GM12875 (cell line): ENCODE results near the gene UBE2D1.

ENCODE experiments used
- H3K4me3 ChIP-seq: one replicate; pipeline ENCODE4 v1.5.1; 2011; ENCODE audit warnings: low read depth, low read length, control low read depth
- TF ChIP-seq, protein P1 (sequence below): IDR thresholded peaks from 2 replicates; pipeline ENCODE4 v1.5.1; 2011; ENCODE audit warnings: low read depth, mild to moderate bottlenecking, control low read depth, inconsistent platforms, low read length, moderate library complexity, borderline replicate concordance; ENCODE audit not compliant: insufficient read depth

Gene UBE2D1

DNA sequence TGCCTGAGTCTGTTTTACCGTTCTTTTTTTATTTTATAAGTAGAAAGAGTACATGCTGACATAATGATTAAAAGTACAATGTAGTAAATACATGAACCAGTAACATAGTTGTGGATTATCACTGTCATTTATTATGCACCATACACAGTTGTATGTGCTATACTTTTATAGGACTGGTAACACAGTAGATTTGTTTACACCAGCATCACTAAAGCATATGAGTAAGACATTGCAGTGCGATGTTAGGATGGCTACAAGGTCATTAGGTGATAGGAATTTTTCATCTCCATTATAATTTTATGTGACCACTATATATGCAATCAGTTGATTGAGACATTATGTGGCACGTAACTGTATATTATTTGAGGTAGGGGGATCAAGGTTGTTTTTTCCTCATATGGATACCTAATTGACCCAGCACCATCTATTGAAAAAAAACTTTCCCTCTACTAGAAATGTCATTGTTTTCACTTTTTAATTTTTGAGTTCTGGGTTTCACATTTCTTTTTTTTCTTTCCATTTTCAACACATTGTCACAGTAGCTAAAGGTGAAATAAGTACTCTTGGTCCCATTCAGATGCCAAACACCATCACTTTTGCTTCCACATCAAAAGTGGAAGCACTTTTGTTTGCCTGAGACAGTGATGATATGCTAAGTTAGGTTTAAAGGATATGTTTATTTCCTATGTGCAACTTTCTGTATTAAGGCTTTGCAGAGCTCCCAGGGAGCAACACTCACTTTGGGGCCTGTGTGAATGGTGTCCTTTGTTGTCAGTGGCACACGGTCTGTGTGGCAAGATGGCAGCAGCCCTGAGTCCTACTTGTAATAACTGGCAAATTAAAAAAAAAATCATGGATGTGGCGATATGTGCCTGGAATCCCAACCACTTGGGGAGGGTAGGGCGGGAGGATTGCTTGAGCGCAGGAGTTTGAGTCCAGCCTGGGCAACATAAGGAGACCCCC lies 17.1 kb downstream of the UBE2D1 start:
- no peak overlapping the region for H3K4me3 ChIP-seq
- TF ChIP-seq, protein P1, sequence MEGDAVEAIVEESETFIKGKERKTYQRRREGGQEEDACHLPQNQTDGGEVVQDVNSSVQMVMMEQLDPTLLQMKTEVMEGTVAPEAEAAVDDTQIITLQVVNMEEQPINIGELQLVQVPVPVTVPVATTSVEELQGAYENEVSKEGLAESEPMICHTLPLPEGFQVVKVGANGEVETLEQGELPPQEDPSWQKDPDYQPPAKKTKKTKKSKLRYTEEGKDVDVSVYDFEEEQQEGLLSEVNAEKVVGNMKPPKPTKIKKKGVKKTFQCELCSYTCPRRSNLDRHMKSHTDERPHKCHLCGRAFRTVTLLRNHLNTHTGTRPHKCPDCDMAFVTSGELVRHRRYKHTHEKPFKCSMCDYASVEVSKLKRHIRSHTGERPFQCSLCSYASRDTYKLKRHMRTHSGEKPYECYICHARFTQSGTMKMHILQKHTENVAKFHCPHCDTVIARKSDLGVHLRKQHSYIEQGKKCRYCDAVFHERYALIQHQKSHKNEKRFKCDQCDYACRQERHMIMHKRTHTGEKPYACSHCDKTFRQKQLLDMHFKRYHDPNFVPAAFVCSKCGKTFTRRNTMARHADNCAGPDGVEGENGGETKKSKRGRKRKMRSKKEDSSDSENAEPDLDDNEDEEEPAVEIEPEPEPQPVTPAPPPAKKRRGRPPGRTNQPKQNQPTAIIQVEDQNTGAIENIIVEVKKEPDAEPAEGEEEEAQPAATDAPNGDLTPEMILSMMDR, result no peak

- H3K4me3 ChIP-seq, result no peak overlapping the region
- TF ChIP-seq, protein P1, result no peak
Measured at GRCh38 chr10:58352956-58353610, 18.3 kb downstream of the UBE2D1 start.

- H3K4me3 ChIP-seq, result no peak overlapping the region
- TF ChIP-seq, protein P1, result no peak
Measured at GRCh38 chr10:58356756-58357155, 21.9 kb downstream of the UBE2D1 start.

DNA sequence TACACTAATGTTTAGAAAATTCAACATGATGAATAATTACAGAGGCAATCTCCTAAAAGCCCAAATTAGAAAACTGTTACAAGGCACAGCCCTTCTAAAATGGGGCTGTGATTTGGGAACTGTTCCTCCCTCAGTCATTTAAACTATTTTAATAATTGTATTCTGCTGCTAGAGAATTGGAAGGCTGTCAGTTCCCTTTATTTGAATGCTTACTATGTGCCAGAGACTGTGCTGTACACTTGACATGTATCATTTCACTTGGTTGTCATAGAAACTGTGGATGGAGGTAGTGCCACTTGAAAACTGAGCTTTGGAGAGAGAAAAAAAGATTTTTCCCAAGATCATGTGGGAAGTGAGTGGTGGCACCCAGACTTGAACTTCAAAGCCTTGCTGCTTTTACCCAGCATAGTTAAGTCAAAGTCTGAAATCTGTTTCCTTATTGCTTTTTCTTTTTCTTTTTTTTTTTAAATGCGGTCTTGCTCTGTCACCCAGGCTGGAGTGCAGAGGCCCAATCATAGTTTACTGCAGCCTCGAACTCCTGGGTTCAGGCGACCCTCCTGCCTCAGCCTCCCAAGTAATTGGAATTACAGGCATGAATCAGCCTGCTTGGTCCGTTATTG lies 23.6 kb downstream of the UBE2D1 start:
- TF ChIP-seq, protein P1, result no peak
- no peak overlapping the region for H3K4me3 ChIP-seq

GRCh38 chr10:58358947-58359346 lies 24.1 kb downstream of the UBE2D1 start:
- TF ChIP-seq, protein P1, result no peak
- no peak overlapping the region for H3K4me3 ChIP-seq

DNA sequence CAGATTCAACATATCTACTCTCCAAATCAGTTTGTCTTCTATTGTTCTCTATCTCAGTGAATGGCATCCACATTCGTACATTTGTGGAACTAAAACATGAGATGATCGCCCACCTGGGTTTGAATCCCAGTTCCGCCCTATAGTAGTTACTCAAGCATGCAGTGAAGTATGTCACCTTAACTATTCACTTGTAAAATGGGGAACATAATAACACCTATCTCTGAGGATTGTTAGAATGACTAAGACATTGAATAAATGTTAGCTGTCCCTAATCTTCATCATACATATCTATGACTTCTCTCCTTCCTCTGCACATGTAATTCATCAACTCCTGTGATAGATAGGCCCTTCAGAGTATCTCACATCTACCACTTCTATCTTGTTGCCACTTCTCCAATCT lies 24.7 kb downstream of the UBE2D1 start:
- TF ChIP-seq, protein P1, result no peak
- no peak overlapping the region for H3K4me3 ChIP-seq
